AML-193 (cell line): ENCODE data around the gene NBEA.

Experiments
- DNase-seq, 2 experiments: peaks; one replicate each; lab custom pipeline; 2025; lab: John Stamatoyannopoulos, UW

The NBEA gene

DNA sequence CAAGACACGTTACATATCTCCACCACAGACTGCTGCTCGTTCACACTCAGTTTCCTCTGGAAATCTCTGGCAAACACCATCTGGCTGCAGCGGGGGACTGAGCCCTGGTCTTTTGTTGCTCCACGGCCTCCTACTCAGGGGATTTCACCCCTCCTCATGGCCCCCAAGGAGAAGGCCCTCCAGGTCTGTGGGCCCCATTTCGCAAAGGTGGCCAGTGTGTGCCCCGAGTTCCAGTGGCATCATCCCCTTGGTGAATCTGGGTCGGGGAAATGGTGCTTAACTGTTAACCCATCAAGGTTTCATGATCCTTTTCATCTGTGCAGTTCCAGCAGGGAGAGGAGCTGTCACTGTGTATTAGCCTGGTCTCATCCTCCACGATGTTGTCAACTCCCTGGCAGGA lies 769.8 kb downstream of the NBEA start:
- no peak for DNase-seq

DNA sequence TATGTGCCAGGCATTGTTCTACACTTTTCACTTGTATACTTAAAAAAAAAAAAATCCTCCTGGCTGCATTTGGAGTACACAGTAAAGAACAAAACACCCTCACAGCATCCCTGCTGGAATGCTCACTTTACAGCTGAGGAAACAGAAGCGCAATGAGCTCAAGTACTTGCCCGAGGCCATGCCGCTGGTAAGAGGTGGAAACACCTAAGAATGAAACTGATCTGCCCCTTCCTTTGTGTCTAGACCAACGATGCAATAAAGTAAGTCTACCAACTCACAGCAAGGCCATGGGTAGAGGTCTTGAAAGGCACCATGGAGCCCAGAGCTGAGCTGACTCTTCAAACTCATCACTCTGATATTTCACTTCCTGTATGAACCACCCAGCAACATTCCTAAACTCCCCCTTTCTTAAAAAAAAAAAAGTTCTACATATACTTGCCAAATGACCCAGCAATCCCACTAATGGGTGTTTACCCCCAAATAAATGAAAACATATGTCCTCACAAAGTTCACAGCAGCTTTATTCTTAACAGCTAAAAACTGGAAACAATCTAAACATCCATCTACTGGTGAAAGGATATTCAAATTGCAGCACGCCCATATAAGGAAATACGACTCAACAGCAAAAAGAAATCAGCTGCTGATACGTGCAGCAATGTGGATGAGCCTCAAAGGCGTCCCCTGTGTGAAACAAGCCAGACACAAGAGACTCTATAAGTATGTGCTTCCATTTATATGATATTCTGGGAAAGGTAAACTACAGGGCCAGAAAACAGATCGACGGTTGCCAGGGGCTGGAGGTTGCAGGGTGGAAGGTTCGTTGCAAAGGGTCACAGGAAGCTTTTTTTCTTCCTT lies 771.1 kb downstream of the NBEA start:
- DNase-seq = no peak

DNA sequence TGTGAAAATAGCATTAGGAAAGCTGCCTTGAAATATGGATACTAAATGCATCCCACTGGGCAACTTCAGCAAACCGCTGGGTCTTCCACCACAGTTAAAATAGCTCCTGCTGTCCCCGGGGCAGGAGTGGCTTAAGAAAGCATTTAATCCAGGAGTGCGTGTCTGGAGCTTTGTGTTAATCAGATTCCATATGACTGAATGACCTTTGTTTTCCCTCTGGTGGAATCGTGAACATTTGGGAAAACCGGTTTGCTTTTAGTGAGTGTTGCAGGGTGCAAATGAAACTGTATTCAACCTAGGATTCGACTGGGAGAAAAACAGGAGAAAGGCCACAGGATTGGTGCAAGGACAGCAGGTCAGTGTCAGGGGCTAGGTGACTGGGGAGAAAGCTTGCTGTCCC lies 772.1 kb downstream of the NBEA start:
- no peak for DNase-seq

GRCh38 chr13:35714588-35715377 lies 772.7 kb downstream of the NBEA start:
- DNase-seq = no peak

DNA sequence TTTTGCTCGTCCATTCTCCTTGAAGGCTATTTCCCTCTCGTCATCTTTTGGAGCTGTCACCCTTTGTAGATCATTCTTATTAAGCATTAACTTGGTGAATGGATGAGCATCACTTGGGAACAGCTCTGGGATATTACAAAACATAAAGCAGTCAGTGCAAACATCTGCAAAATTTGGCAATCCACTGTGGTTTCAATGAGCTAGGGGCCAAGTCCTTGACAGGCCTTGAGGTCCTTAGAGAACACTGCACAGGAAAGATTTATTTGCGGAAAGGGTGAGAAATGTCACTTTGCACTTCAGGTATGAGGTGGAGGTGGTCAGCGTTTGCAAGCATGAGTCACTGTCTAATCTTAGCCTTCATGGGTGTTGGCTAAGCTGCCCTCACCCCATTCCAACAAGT lies 774.1 kb downstream of the NBEA start:
- DNase-seq = no peak

DNA sequence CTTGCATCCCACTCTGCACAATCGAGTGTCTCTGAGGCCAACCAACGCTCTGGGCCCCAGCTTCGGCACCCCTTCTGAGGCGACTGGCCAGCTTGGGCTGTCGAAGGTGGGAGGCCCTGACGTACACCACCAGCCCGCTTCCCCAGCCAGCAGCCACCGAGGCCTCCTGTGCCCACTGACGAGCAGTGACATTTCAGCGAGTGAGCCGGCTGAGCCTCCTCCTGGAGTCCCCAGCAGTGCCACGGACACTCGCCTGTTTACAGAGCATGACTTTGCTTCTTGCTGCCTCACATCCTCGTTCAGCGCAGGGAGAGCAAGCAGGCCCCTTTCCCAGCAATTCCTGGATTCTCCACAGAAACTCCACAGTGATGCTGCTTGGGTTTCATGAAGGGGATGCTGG lies 774.7 kb downstream of the NBEA start:
- no peak for DNase-seq

GRCh38 chr13:35718084-35718483 lies 776.0 kb downstream of the NBEA start:
- DNase-seq = no peak

GRCh38 chr13:35720290-35720689 lies 778.2 kb downstream of the NBEA start:
- no peak for DNase-seq

DNA sequence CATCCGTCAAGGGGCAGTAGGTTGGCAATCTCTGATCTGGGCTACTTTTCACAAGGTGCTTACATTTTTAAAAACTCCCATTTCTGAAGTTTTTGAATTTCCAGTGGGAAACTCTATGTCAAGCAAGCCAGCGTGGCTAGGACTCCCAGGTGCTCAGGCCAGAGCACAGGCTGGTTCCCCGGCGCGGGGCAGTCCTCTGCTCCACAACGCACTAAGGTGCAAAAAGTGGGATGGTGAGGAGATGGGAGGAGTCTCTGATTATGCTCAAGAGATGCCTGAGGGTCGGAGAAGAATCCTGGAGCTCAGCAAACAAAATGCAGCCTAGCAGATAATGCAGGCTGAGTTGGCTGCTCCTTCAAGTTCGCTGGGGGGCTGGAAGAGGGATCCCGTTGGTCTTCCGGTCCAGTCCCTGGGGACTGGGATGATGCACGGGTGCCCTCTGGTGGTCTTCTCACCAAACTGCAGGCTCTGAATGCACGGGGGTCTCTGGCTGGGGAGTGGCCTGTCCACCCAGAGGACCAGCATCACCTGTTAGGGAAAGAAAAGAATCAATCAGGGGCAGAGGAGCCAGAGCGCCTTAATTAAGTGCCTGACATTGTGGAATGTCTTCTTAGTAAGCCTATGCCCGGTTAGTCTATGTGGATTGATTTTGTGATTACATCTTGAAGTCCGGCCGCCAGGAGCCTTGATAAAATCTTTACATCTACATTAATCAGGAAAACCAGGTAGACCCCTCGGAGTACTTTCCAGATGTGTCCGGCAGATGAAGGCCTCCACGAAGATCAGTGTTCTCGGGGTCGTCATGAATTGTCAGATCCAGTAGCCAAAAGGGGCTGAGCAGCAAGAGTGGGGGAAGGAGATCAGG lies 778.9 kb downstream of the NBEA start:
- peak; percentile 8 to 14 for DNase-seq
